HepG2 (cell line): Measurements from ENCODE around the gene STYX. TPM values are rescaled to one million over a fixed set of nuclear protein-coding genes. Genes with fewer than 3 reads are reported as not detected.

ENCODE experiments used
- BATF2 ChIP-seq: sonication (generic); formaldehyde crosslinking; IDR thresholded peaks from 2 replicates; pipeline ENCODE4 v1.8.0; 2022; ENCODE audit warnings: mild to moderate bottlenecking, missing genetic modification reagents, moderate library complexity
- CTCF ChIP-seq: sonication (generic); formaldehyde crosslinking; IDR thresholded peaks from 2 replicates; pipeline ENCODE4 v1.5.0; 2020; ENCODE audit warnings: mild to moderate bottlenecking, missing genetic modification reagents, moderate library complexity
- ELF3 ChIP-seq: IDR thresholded peaks from 2 replicates; pipeline ENCODE4 v1.6.1; 2016; ENCODE audit warnings: missing genetic modification reagents, missing compliant biosample characterization
- HNRNPLL ChIP-seq: fragments of 200-400 bp; formaldehyde crosslinking; IDR thresholded peaks from 2 replicates; pipeline ENCODE4 v1.6.1; 2017; ENCODE audit warnings: mild to moderate bottlenecking, low read depth, low read length; ENCODE audit not compliant: poor library complexity, severe bottlenecking
- IKZF4 ChIP-seq: sonication (generic); formaldehyde crosslinking; IDR thresholded peaks from 2 replicates; pipeline ENCODE4 v1.5.1; 2020; ENCODE audit warnings: borderline replicate concordance, mild to moderate bottlenecking, low read depth, missing genetic modification reagents; ENCODE audit errors: not compliant biosample characterization
- KLF12 ChIP-seq: sonication (generic); formaldehyde crosslinking; IDR thresholded peaks from 2 replicates; pipeline ENCODE4 v1.4.0; 2020; ENCODE audit warnings: missing genetic modification reagents, borderline replicate concordance
- PHF8 ChIP-seq: sonication (generic); formaldehyde crosslinking; IDR thresholded peaks from 2 replicates; pipeline ENCODE4 v1.5.0; 2020; ENCODE audit warnings: missing genetic modification reagents
- POLR2G ChIP-seq: fragments of 200-400 bp; formaldehyde crosslinking; IDR thresholded peaks from 2 replicates; pipeline ENCODE4 v1.6.1; 2018; ENCODE audit warnings: mild to moderate bottlenecking, low read depth, low read length, moderate library complexity
- REL ChIP-seq: sonication (generic); formaldehyde crosslinking; conservative IDR thresholded peaks from 2 replicates; pipeline ENCODE4 v1.8.0; 2022; ENCODE audit warnings: mild to moderate bottlenecking, missing genetic modification reagents, moderate library complexity
- REST ChIP-seq, 2 experiments: IDR thresholded peaks; 2 replicates each; pipeline ENCODE4 v1.6.1; 2011 to 2012; ENCODE audit warnings: low read length in 2 of 2, borderline replicate concordance in 1 of 2, low read depth in 1 of 2, mild to moderate bottlenecking in 1 of 2, moderate library complexity in 1 of 2
- RFXANK ChIP-seq: IDR thresholded peaks from 2 replicates; pipeline ENCODE4 v1.6.1; 2016
- SAFB2 ChIP-seq: sonication (generic); formaldehyde crosslinking; IDR thresholded peaks from 2 replicates; pipeline ENCODE4 v1.5.1; 2020; ENCODE audit warnings: missing genetic modification reagents, low read depth, mild to moderate bottlenecking, borderline replicate concordance
- TBP ChIP-seq: sonication (generic); formaldehyde crosslinking; IDR thresholded peaks from 2 replicates; pipeline ENCODE4 v1.5.0; 2020; ENCODE audit warnings: missing genetic modification reagents
- ZFX ChIP-seq: sonication (generic); formaldehyde crosslinking; IDR thresholded peaks from 2 replicates; pipeline ENCODE4 v1.4.0; 2020; ENCODE audit warnings: mild to moderate bottlenecking, low read depth, missing genetic modification reagents, moderate library complexity
- ZFY ChIP-seq: sonication (generic); formaldehyde crosslinking; IDR thresholded peaks from 2 replicates; pipeline ENCODE4 v1.4.0; 2020; ENCODE audit warnings: missing genetic modification reagents
- ZMYM4 ChIP-seq: sonication (generic); formaldehyde crosslinking; IDR thresholded peaks from 2 replicates; pipeline ENCODE4 v1.8.1; 2023; ENCODE audit warnings: mild to moderate bottlenecking, missing genetic modification reagents
- ZNF232 ChIP-seq: sonication (generic); formaldehyde crosslinking; IDR thresholded peaks from 2 replicates; pipeline ENCODE4 v1.4.0; 2020; ENCODE audit warnings: missing genetic modification reagents, borderline replicate concordance
- ZNF235 ChIP-seq: sonication (generic); formaldehyde crosslinking; IDR thresholded peaks from 2 replicates; pipeline ENCODE4 v1.8.1; 2023; ENCODE audit warnings: mild to moderate bottlenecking, missing genetic modification reagents, borderline replicate concordance
- ZNF607 ChIP-seq: sonication (generic); formaldehyde crosslinking; IDR thresholded peaks from 2 replicates; pipeline ENCODE4 v1.5.1; 2020; ENCODE audit warnings: missing genetic modification reagents, mild to moderate bottlenecking, borderline replicate concordance
- ZNF816 ChIP-seq: sonication (generic); formaldehyde crosslinking; IDR thresholded peaks from 2 replicates; pipeline ENCODE4 v1.8.0; 2022; ENCODE audit warnings: missing genetic modification reagents, mild to moderate bottlenecking, borderline replicate concordance
- ZSCAN5A ChIP-seq: sonication (generic); formaldehyde crosslinking; IDR thresholded peaks from 2 replicates; pipeline ENCODE4 v1.8.0; 2022; ENCODE audit warnings: mild to moderate bottlenecking, missing genetic modification reagents, borderline replicate concordance
- polyA plus RNA-seq, 8 experiments: library from polyadenylated mRNA; depleted of rRNA in 3 of 8; stranded (reverse) in 7 of 8; unstranded in 1 of 8; fragments of >200 nt; fragmentation: Illumina TruSeq in 4 of 8; extraction: Trizol in 4 of 8; gene quantifications; 2 replicates each; pipeline versions ENCODE4 v1.2.1 to v1.2.3, GENCODE V29; 2011 to 2016; ENCODE audit warnings: low read depth in 4 of 8, missing spikeins in 1 of 8, mixed read lengths in 1 of 8; ENCODE audit not compliant: insufficient read depth in 1 of 8
- total RNA-seq, 5 experiments: library from RNA; depleted of rRNA; stranded (reverse); fragments of >200 nt; fragmentation: Illumina TruSeq; extraction: Trizol; gene quantifications; 2 replicates each; pipeline ENCODE4 v1.2.3, GENCODE V29; 2016; ENCODE audit warnings: low read depth in 1 of 5

Gene STYX
- total and polyA plus RNA-seq, 2 of the 13 experiments (the other 11 are each of a cell fraction or from before 2014, with no cell fraction given), result 6.6 to 10.9 TPM

GRCh38 chr14:52695481-52696091, 34.4 kb upstream of the STYX start, which contains the start of gene ERO1A (continued):
- TF ChIP-seq REST (IDR thresholded peaks at IDR 0.05; ENCODE audit: borderline replicate concordance in 1 of 2, low read depth in 1 of 2, low read length in 2 of 2), result no peak
- TF ChIP-seq ZNF232 (CRISPR knock-in tag), result 0 out of 2 replicates have a peak, but pooled peaks have one; percentile 74
- TF ChIP-seq CTCF (CRISPR knock-in tag), result peak; percentile 8; the same call in 1 of the 2 replicates
- peak; percentile 53; the same call in 1 of the 2 replicates for TF ChIP-seq POLR2G
- peak; percentile 13; the same call in 1 of the 2 replicates for TF ChIP-seq ELF3 (CRISPR knock-in tag)
- no peak for TF ChIP-seq TBP
- TF ChIP-seq ZNF816 (CRISPR knock-in tag), result peak; percentile 50; the same call in 1 of the 2 replicates
- TF ChIP-seq REL (CRISPR knock-in tag), result no peak; the same call in 1 of the 2 replicates
- peak; percentile 15; the same call in 1 of the 2 replicates for TF ChIP-seq ZMYM4
- TF ChIP-seq RFXANK (CRISPR knock-in tag), result no peak
- TF ChIP-seq ZFY (CRISPR knock-in tag), result peak; percentile 93
- 0 out of 2 replicates have a peak, but pooled peaks have one; percentile 21 for TF ChIP-seq BATF2 (CRISPR knock-in tag)
- TF ChIP-seq KLF12 (CRISPR knock-in tag), result peak; percentile 58; the same call in 1 of the 2 replicates
- TF ChIP-seq ZNF235 (CRISPR knock-in tag), result 0 out of 2 replicates have a peak, but pooled peaks have one; percentile 57
- TF ChIP-seq ZFX (CRISPR knock-in tag), result peak; percentile 83; the same call in 1 of the 2 replicates
- peak; percentile 18 for TF ChIP-seq HNRNPLL
- TF ChIP-seq IKZF4, result peak; percentile 79
- TF ChIP-seq ZNF607 (CRISPR knock-in tag), result no peak; the same call in 1 of the 2 replicates
- TF ChIP-seq PHF8 (CRISPR knock-in tag), result peak; percentile 28; the same call in 1 of the 2 replicates
- no peak for TF ChIP-seq ZSCAN5A (CRISPR knock-in tag)
- TF ChIP-seq SAFB2, result peak; percentile 27; the same call in 1 of the 2 replicates
